Neutrophil (primary cell): ENCODE measurements around the gene ATXN1.
A peak's percentile ranks its signal among the peaks of the same experiment; 100 is the strongest.
"Not testable (repeated sequence)": the region's sequence is repeated elsewhere in the genome, so short reads cannot be mapped to it uniquely, and the experiment has no call there.

ENCODE experiments used
- H3K27ac ChIP-seq: fragments of 200-600 bp; sonication (generic); 2 replicates; pipeline ENCODE4 v1.5.1; 2016; ENCODE audit warnings: mild to moderate bottlenecking, moderate library complexity
- H3K27me3 ChIP-seq: fragments of 200-600 bp; sonication (generic); 2 replicates; pipeline ENCODE4 v1.6.0; 2016; ENCODE audit warnings: mild to moderate bottlenecking
- H3K36me3 ChIP-seq: fragments of 200-600 bp; sonication (generic); 2 replicates; pipeline ENCODE4 v1.5.1; 2017
- H3K4me1 ChIP-seq, 2 experiments: fragments of 200-600 bp in 1 of 2; sonication (generic) in 1 of 2; 1 replicate in 1 of 2; 2 replicates in 1 of 2; pipeline versions ENCODE4 v1.5.1 to v1.6.1; 2013 to 2016; ENCODE audit warnings: low read depth in 1 of 2, low read length in 1 of 2, mild to moderate bottlenecking in 1 of 2, moderate library complexity in 1 of 2; ENCODE audit not compliant: control insufficient read depth in 1 of 2, insufficient read depth in 1 of 2
- H3K4me3 ChIP-seq, 2 experiments: fragments of 200-600 bp in 1 of 2; sonication (generic) in 1 of 2; 1 replicate in 1 of 2; 2 replicates in 1 of 2; pipeline ENCODE4 v1.5.1; 2013 to 2016; ENCODE audit warnings: low read depth in 1 of 2, low read length in 1 of 2, mild to moderate bottlenecking in 1 of 2, moderate library complexity in 1 of 2
- H3K9me3 ChIP-seq: fragments of 200-600 bp; sonication (generic); 2 replicates; pipeline ENCODE4 v1.5.1; 2016
- TF ChIP-seq, protein P1 (sequence below): fragments of 200-600 bp; sonication (generic); IDR thresholded peaks from 2 replicates; pipeline ENCODE4 v1.5.1; 2016; ENCODE audit warnings: antibody characterized with exemption

ATXN1 gene

DNA sequence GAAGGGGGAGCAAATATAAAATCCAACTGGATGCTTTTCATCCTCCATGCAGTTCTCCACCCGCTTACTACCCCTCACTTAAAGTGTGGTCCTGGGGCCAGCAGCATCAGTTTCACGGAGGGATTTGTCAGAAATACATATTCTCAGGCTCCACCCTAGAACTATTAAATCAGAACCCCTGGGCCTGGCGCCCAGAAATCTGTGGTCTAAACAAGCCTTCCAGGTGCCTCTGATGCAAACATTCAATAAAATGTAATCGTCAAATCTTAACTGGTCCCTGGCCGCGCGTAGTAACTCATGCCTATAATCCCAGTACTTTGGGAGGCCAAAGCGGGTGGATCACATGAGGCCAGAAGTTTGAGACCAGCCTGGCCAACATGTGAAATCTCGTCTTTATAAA lies 47.7 kb downstream of the ATXN1 start:
- H3K4me3 ChIP-seq, result peak overlapping the region; percentile 37 to 55
- no peaks in the 10 kb centered on the region for H3K27me3 ChIP-seq
- TF ChIP-seq, protein P1, sequence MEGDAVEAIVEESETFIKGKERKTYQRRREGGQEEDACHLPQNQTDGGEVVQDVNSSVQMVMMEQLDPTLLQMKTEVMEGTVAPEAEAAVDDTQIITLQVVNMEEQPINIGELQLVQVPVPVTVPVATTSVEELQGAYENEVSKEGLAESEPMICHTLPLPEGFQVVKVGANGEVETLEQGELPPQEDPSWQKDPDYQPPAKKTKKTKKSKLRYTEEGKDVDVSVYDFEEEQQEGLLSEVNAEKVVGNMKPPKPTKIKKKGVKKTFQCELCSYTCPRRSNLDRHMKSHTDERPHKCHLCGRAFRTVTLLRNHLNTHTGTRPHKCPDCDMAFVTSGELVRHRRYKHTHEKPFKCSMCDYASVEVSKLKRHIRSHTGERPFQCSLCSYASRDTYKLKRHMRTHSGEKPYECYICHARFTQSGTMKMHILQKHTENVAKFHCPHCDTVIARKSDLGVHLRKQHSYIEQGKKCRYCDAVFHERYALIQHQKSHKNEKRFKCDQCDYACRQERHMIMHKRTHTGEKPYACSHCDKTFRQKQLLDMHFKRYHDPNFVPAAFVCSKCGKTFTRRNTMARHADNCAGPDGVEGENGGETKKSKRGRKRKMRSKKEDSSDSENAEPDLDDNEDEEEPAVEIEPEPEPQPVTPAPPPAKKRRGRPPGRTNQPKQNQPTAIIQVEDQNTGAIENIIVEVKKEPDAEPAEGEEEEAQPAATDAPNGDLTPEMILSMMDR, result no peak
- peak overlapping the region; percentile 91 for H3K27ac ChIP-seq
- no peaks in the 10 kb centered on the region for H3K36me3 ChIP-seq
- H3K9me3 ChIP-seq, result no peaks in the 10 kb centered on the region
- H3K4me1 ChIP-seq, result peaks cover 49 to 59% of the 10 kb centered on the region in 2 experiments

DNA sequence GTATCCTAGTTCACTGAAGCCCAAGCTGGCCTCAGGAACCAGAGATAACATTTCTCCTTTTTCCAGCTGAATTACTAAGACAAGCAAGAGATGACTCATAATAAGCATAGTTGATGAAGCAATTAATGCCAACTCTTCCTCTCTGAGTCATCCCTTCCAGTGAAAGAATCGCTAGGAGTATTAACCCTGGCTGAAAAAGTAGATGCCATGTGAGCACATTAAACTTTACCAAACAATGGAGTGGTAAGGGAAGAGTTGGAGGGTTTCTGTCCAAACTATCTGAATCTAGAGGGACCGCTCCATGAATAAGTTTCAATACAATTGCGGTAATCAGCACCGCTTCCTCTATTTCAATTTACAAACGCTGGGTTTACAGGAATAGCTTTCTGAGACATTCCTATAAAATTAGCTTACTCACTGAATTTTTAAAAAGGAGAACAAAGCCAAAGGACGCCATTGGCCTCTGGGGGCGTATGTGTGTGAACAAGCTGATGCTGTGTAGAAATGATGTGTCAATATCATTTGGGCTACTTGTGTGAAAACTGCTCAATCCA lies 48.3 kb downstream of the ATXN1 start:
- Histone ChIP-seq H3K9me3 (no peaks in the 10 kb centered on the region), H3K36me3 (no peaks in the 10 kb centered on the region), H3K27me3 (no peaks in the 10 kb centered on the region), H3K4me1 (peaks cover 49 to 59% of the 10 kb centered on the region in 2 experiments), H3K27ac (peak overlapping the region; percentile 91), H3K4me3 (peak overlapping the region; percentile 37 to 55)
- TF ChIP-seq, protein P1, result peak; percentile 54

DNA sequence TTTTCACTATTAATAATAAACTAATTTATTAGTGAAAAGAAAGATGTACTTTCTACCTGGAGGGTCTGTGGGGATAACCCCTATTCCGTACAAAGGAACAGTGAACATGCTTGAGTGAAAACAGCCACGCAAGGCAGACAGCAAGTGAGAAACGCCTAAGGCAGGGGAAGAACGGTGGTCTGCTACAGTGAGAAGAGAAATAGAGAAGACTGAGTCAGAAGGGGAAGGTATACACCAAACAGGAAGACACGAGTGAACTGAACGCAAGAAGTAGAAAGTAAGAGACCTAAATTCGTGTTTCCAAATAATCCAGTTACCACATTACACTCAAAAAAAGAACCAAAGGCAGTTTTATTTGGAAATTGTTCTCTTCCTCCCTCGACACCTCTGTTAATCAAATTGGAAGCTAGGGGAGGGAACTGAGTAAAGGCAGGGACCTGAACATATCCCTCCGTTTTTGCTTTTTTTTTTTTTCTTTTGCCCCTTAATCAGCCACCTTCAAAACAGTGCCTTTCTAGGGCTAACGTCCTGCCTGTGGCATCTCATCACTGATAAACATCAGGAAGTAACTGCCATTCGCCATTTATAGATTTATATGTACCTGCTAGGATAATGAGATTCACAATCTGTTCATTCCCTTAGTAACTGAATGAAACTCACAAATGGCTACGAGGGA lies 48.9 kb downstream of the ATXN1 start:
- Histone ChIP-seq H3K4me1 (peaks cover 54 to 63% of the 10 kb centered on the region in 2 experiments), H3K27ac (peak overlapping the region; percentile 91), H3K27me3 (no peaks in the 10 kb centered on the region), H3K4me3 (peak overlapping the region; percentile 37 to 55), H3K9me3 (no peaks in the 10 kb centered on the region), H3K36me3 (no peaks in the 10 kb centered on the region)
- TF ChIP-seq, protein P1, result no peak

DNA sequence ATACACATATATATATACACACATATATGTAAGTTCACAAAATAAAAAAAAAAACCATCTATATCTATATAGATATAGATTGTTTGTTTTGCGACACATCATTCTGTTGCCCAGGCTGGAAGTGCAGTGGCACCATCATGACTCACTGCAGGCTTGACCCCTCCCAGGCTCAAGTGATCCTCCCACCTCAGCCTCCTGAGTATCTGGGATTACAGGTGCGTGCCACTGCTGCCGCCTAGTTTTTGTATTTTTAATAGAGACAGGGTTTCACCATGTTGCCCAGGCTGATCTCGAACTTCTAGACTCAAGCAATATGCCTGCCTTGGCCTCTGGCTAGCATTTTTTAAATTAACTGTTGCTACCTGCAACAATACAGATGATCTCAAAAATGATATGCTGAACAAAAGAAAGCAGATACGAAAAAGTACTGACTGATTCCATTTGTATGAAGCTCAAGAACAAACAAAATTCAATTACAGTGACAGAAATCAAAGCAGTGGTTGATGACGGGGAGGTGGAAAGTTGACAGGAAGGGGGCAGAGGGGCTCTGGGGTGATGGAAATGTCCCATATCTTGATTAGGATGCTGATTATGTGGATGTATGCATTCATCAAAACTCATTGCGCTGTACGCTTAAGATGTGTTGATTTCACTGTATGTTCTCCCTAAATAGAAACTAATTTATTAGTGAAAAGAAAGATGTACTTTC lies 49.6 kb downstream of the ATXN1 start:
- Histone ChIP-seq H3K9me3 (no peaks in the 10 kb centered on the region), H3K4me1 (peaks cover 61 to 70% of the 10 kb centered on the region in 2 experiments), H3K27me3 (no peaks in the 10 kb centered on the region), H3K4me3 (peak overlapping the region; percentile 37 to 55), H3K36me3 (no peaks in the 10 kb centered on the region), H3K27ac (peak overlapping the region; percentile 91)
- TF ChIP-seq, protein P1, result no peak

DNA sequence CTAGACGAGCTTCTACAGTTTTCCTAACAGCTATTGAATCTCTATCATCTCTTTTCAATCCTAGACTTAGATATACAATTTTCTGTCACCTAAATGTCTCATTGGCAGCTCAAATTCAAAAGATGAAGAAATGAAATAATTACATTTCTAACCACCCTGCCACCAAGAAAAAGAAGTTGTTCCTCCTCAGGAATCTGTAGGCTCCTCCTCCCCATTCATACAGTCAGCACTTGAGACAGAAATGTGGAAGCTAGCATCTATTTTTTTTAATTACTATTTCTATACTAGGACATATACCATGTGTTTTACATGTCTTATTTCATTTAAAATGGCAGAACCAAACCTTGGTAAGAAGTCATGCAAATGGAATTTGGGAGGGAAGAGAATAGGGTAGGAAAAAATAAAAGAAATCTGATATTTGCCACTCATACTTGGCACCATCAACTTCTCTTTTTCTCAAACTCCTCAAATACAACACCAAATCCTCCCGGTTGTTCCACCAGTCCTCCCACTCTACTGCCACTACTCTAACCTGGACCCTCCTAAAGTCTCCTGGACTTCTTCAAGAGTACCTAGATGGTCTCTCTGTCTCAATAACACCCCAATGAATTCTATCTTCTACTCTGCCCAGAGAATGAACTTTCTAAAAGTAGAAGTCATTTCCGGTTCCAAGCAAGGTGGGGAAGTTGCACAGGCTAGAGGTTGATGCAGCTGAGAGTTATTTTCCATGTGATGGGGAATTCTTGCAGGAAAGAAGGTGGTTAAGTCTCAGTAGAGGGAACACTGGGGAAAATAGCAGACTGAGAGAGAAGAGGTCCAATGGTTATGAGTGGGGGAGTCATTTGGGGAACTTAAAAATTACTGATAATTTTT lies 54.1 kb downstream of the ATXN1 start:
- H3K9me3 ChIP-seq, result no peaks in the 10 kb centered on the region
- no peaks in the 10 kb centered on the region for H3K36me3 ChIP-seq
- peak overlapping the region; percentile 37 to 46 for H3K4me3 ChIP-seq
- peak overlapping the region; percentile 88 for H3K27ac ChIP-seq
- TF ChIP-seq, protein P1, result no peak
- H3K4me1 ChIP-seq, result peaks cover 76 to 86% of the 10 kb centered on the region in 2 experiments
- H3K27me3 ChIP-seq, result no peaks in the 10 kb centered on the region

DNA sequence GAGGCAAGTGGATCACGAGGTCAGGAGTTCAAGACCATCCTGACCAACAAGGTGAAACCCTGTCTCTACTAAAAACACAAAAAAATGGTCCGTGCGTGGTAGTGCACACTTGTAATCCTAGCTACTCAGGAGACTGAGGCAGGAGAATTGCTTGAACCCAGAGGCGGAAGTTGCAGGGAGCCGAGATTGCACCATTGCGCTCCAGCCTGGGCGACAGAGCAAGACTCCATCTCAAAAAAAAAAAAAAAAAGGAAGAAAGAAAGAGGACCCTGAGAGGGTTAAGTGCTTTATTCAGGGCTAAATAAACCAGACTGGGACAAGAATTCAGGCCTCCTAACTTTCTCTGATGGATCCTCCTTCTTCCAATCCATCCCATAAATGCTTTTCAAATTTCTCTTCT lies 54.8 kb downstream of the ATXN1 start:
- Histone ChIP-seq H3K27ac (peak overlapping the region; percentile 88), H3K4me1 (peaks cover 71 to 81% of the 10 kb centered on the region in 2 experiments)

More for the DNA sequence above, 54.8 kb downstream of the ATXN1 start:
- peak overlapping the region; percentile 37 to 46 for H3K4me3 ChIP-seq
- not testable (repeated sequence) for H3K27me3 ChIP-seq, H3K9me3 ChIP-seq, H3K36me3 ChIP-seq
